MM.1S (cell line): ENCODE results near the gene KRT10.

ENCODE experiments used
- DNase-seq: peaks from one replicate; pipeline ENCODE4 v3.0.0-alpha.2; 2015
- H2AFZ ChIP-seq: fragments of 300-600 bp; sonication (generic); 2 replicates; pipeline ENCODE4 v1.6.0; 2016; ENCODE audit warnings: antibody characterized with exemption, low read length
- H3F3A ChIP-seq: fragments of 300-600 bp; sonication (generic); 2 replicates; pipeline ENCODE4 v1.6.1; 2016; ENCODE audit warnings: mild to moderate bottlenecking, antibody characterized with exemption, low read length, moderate library complexity, mixed read lengths; ENCODE audit not compliant: insufficient read depth
- H3K27ac ChIP-seq: fragments of 300-600 bp; sonication (generic); 2 replicates; pipeline ENCODE4 v1.5.1; 2016; ENCODE audit warnings: mild to moderate bottlenecking, low read length
- H3K27me3 ChIP-seq: fragments of 300-600 bp; sonication (generic); replicated peaks from 2 replicates; pipeline ENCODE4 v1.6.0; 2016; ENCODE audit warnings: low read length; ENCODE audit not compliant: insufficient read depth
- H3K36me3 ChIP-seq: fragments of 300-600 bp; sonication (generic); replicated peaks from 2 replicates; pipeline ENCODE4 v1.6.1; 2016; ENCODE audit warnings: mild to moderate bottlenecking, low read length, mixed read lengths; ENCODE audit not compliant: insufficient read depth
- H3K4me1 ChIP-seq: fragments of 300-600 bp; sonication (generic); 2 replicates; pipeline ENCODE4 v1.6.1; 2016; ENCODE audit warnings: low read length, mixed read lengths
- H3K4me2 ChIP-seq: fragments of 300-600 bp; sonication (generic); 2 replicates; pipeline ENCODE4 v1.6.0; 2016; ENCODE audit warnings: low read depth, low read length
- H3K4me3 ChIP-seq: fragments of 300-600 bp; sonication (generic); 2 replicates; pipeline ENCODE4 v1.5.1; 2016; ENCODE audit warnings: low read length, mixed read lengths
- H3K79me2 ChIP-seq: fragments of 300-600 bp; sonication (generic); 2 replicates; pipeline ENCODE4 v1.6.1; 2016; ENCODE audit warnings: mixed run types, low read length, mixed read lengths
- H3K9ac ChIP-seq: fragments of 300-600 bp; sonication (generic); 2 replicates; pipeline ENCODE4 v1.6.1; 2016; ENCODE audit warnings: low read length, mixed read lengths
- H3K9me2 ChIP-seq: fragments of 300-600 bp; sonication (generic); replicated peaks from 2 replicates; pipeline ENCODE4 v1.6.1; 2016; ENCODE audit warnings: mild to moderate bottlenecking, low read length, mixed read lengths; ENCODE audit not compliant: insufficient read depth
- H3K9me3 ChIP-seq: fragments of 300-600 bp; sonication (generic); replicated peaks from 2 replicates; pipeline ENCODE4 v1.6.1; 2016; ENCODE audit warnings: mild to moderate bottlenecking, low read length, mixed read lengths; ENCODE audit not compliant: insufficient read depth
- H4K20me1 ChIP-seq: fragments of 300-600 bp; sonication (generic); 2 replicates; pipeline ENCODE4 v1.6.1; 2016; ENCODE audit warnings: mild to moderate bottlenecking, low read length, moderate library complexity, mixed read lengths; ENCODE audit not compliant: insufficient read depth
- EZH2 ChIP-seq: fragments of 300-600 bp; sonication (generic); optimal IDR thresholded peaks from 2 replicates; pipeline ENCODE3; 2017; ENCODE audit warnings: low read depth, mild to moderate bottlenecking, antibody characterized with exemption, low read length, mixed read lengths
- EZH2phosphoT487 ChIP-seq: fragments of 300-600 bp; sonication (generic); IDR thresholded peaks from 2 replicates; pipeline ENCODE4 v1.6.1; 2018; ENCODE audit warnings: antibody characterized with exemption, low read length
- TF ChIP-seq, protein P1 (sequence below): fragments of 300-600 bp; sonication (generic); IDR thresholded peaks from 2 replicates; pipeline ENCODE4 v1.5.1; 2016; ENCODE audit warnings: antibody characterized with exemption, low read length, mixed read lengths

KRT10 gene

DNA sequence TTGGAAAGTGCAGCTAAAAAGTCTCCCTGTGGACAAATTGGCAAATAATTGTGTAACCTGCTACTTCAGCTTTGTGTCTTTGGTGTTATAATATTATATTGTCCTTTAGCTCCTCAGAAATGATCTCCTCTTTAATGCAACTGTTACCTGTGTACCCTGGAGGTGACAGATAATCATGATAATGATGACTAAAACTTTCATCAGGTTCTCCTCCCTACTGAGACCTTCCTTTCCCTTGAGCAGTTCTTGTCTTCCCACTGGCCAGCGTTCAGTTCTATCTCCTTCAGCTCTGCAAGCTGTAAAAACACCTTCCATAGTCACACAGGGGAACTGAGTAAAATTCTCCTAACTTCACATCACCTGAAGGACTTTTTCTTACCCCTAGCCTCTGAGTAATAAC lies 29.9 kb upstream of the KRT10 start:
- TF ChIP-seq EZH2phosphoT487 (no peak), EZH2 (no peak)
- TF ChIP-seq, protein P1, sequence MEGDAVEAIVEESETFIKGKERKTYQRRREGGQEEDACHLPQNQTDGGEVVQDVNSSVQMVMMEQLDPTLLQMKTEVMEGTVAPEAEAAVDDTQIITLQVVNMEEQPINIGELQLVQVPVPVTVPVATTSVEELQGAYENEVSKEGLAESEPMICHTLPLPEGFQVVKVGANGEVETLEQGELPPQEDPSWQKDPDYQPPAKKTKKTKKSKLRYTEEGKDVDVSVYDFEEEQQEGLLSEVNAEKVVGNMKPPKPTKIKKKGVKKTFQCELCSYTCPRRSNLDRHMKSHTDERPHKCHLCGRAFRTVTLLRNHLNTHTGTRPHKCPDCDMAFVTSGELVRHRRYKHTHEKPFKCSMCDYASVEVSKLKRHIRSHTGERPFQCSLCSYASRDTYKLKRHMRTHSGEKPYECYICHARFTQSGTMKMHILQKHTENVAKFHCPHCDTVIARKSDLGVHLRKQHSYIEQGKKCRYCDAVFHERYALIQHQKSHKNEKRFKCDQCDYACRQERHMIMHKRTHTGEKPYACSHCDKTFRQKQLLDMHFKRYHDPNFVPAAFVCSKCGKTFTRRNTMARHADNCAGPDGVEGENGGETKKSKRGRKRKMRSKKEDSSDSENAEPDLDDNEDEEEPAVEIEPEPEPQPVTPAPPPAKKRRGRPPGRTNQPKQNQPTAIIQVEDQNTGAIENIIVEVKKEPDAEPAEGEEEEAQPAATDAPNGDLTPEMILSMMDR = no peak
- no peak overlapping the region for H3K27ac ChIP-seq
- H3K79me2 ChIP-seq = no peaks in the 10 kb centered on the region
- H2AFZ ChIP-seq = no peak overlapping the region
- 0 out of 2 replicates have a peak, but pooled peaks cover 2% of the 10 kb centered on the region for H3F3A ChIP-seq
- no peak overlapping the region for H3K4me3 ChIP-seq
- H3K4me1 ChIP-seq = peaks cover 14% of the 10 kb centered on the region
- no peaks in the 10 kb centered on the region for H3K27me3 ChIP-seq
- H3K9me2 ChIP-seq = no peaks in the 10 kb centered on the region
- no peak overlapping the region for H3K4me2 ChIP-seq
- H3K9ac ChIP-seq = no peak overlapping the region
- H3K36me3 ChIP-seq = no peaks in the 10 kb centered on the region
- no peaks in the 10 kb centered on the region for H3K9me3 ChIP-seq
- no peak for DNase-seq
- H4K20me1 ChIP-seq = no peaks in the 10 kb centered on the region

DNA sequence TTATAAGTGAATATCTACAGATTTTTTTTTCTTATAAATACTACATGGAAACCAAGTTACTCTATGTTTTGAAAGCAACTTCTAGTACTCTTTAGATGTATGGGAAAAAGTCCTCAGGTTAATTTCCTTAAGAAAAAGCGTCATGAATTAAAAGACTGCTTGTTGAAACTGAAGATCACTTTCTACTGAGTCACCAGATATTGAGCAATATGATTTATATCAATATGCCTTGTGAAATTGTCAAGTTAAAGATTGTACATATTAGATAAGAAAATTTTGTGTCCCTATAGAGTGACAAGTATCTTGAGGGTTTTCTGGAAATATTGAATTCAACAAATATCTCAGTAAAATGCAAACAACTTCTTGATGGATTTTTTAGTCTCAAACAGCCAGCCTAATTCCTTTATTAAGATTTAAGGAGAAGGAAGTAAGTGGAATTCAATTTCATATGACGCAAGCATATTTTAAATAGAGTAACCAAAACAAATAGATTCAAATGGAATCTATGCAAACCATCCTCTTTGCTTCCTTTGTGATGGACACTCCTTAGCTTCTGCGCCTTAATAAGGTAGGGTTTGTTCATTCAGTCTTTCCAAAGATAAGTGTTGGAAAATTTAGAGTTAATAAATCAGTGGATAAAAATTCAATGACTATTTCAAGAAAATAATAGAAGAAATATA lies 28.0 kb upstream of the KRT10 start:
- Histone ChIP-seq H3K9me2 (no peaks in the 10 kb centered on the region), H3K4me2 (no peak overlapping the region), H3K36me3 (no peaks in the 10 kb centered on the region), H3F3A (0 out of 2 replicates have a peak, but pooled peaks cover 2% of the 10 kb centered on the region), H3K9ac (no peak overlapping the region), H3K4me1 (peaks cover 14% of the 10 kb centered on the region), H3K79me2 (no peaks in the 10 kb centered on the region), H3K27ac (no peak overlapping the region), H2AFZ (no peak overlapping the region), H3K9me3 (no peaks in the 10 kb centered on the region), H3K4me3 (no peak overlapping the region), H3K27me3 (no peaks in the 10 kb centered on the region), H4K20me1 (no peaks in the 10 kb centered on the region)
- no peak for TF ChIP-seq EZH2
- TF ChIP-seq, protein P1 = no peak
- TF ChIP-seq EZH2phosphoT487 = no peak
- DNase-seq = no peak

- H3K9me2 ChIP-seq = no peaks in the 10 kb centered on the region
- H3K27ac ChIP-seq = no peak overlapping the region
Measured at GRCh38 chr17:40849723-40850122, 27.3 kb upstream of the KRT10 start.

More at GRCh38 chr17:40849723-40850122, 27.3 kb upstream of the KRT10 start:
- no peaks in the 10 kb centered on the region for H4K20me1 ChIP-seq
- peaks cover 14% of the 10 kb centered on the region for H3K4me1 ChIP-seq
- H3K27me3 ChIP-seq = no peaks in the 10 kb centered on the region
- H3K9ac ChIP-seq = no peak overlapping the region
- H2AFZ ChIP-seq = no peak overlapping the region
- no peak overlapping the region for H3K4me3 ChIP-seq
- no peaks in the 10 kb centered on the region for H3K36me3 ChIP-seq
- TF ChIP-seq EZH2 = no peak
- TF ChIP-seq, protein P1 = no peak
- TF ChIP-seq EZH2phosphoT487 = no peak
- no peaks in the 10 kb centered on the region for H3K79me2 ChIP-seq
- no peak for DNase-seq
- H3K4me2 ChIP-seq = no peak overlapping the region
- H3K9me3 ChIP-seq = no peaks in the 10 kb centered on the region
- 0 out of 2 replicates have a peak, but pooled peaks cover 2% of the 10 kb centered on the region for H3F3A ChIP-seq
